ENCODE data around the gene CLEC2A. TPM values are rescaled to one million over a fixed set of nuclear protein-coding genes. Genes with fewer than 3 reads are reported as not detected.

The CLEC2A gene
- total RNA-seq: not detected in 2 replicates

GRCh38 chr12:9932270-9932669, at the start of gene CLEC2A:
Gene CLEC2A, minus strand, starts transcription at chr12:9932370. Its CDS starts 41 bp downstream, at chr12:9932329.

GRCh38 chr12:9971181-9971580, 39.0 kb upstream of the CLEC2A start, which contains the start of gene CLEC12A:
Gene CLEC12A, plus strand, starts transcription at chr12:9971409. Its CDS starts 188 bp downstream, at chr12:9971597.

GRCh38 chr12:9881246-9881645, 50.9 kb downstream of the CLEC2A start, which contains the start of gene KLRF2:
Gene KLRF2, plus strand, starts transcription at chr12:9881489. Its CDS starts 107 bp downstream, at chr12:9881596.

GRCh38 chr12:9869307-9870161, 62.6 kb downstream of the CLEC2A start, which contains the start of gene CLEC2B:
Gene CLEC2B, minus strand, starts transcription at chr12:9869354.

Other genes starting within 250 kb of the CLEC2A start
- gene CLECL1, start 199.3 kb downstream of the CLEC2A start, total RNA-seq: not detected in 2 replicates
- gene CD69, start 171.5 kb downstream of the CLEC2A start, total RNA-seq: not detected in 2 replicates
- gene KLRF1, start 104.9 kb downstream of the CLEC2A start, total RNA-seq: 0.21 TPM in 1 of 2 replicates, not detected in the other
- gene CLEC2B, start 63.0 kb downstream of the CLEC2A start, total RNA-seq: 4.1 and 5.0 TPM in 2 replicates
- not detected in 2 replicates for gene KLRF2, start 50.9 kb downstream of the CLEC2A start, total RNA-seq
- gene CLEC12A, start 39.0 kb upstream of the CLEC2A start, total RNA-seq: not detected in 2 replicates
- gene CLEC1B, start 66.8 kb upstream of the CLEC2A start, total RNA-seq: not detected in 2 replicates
- not detected in 2 replicates for gene CLEC12B, start 78.3 kb upstream of the CLEC2A start, total RNA-seq
- gene CLEC9A, start 98.3 kb upstream of the CLEC2A start, total RNA-seq: not detected in 2 replicates
- gene CLEC1A, start 166.6 kb upstream of the CLEC2A start, total RNA-seq: not detected in 2 replicates
- gene CLEC7A, start 197.8 kb upstream of the CLEC2A start, total RNA-seq: under 0.01 and 1.9 TPM in 2 replicates
- under 0.01 TPM in 2 replicates for gene OLR1, start 239.8 kb upstream of the CLEC2A start, total RNA-seq
- gene TMEM52B, start 246.7 kb upstream of the CLEC2A start, total RNA-seq: not detected in 2 replicates

Data from nasal cavity respiratory epithelium epithelial cell of viscerocranial mucosa (primary cell).